Activated CD4-positive, alpha-beta memory T cell treated with anti-CD3 and anti-CD28 coated beads, Interleukin-2, amount 10 ng/mL, durations not matched to agents 7 days and 5 days (primary cell): ENCODE measurements around the gene CNST. TPM values are rescaled to one million over a fixed set of nuclear protein-coding genes. Genes with fewer than 3 reads are reported as not detected.
"Not testable (repeated sequence)": the region's sequence is repeated elsewhere in the genome, so short reads cannot be mapped to it uniquely, and the experiment has no call there.

Source experiments
- CTCF ChIA-PET: fragments of 350-600 bp; sonication (Branson Sonifier 250); formaldehyde crosslinking; loops from one replicate; lab custom pipeline; 2021; ENCODE audit warnings: antibody characterized with exemption, inconsistent platforms; lab: Charles Lee
- POLR2A ChIA-PET: fragments of 350-600 bp; sonication (Branson Sonifier 250); formaldehyde crosslinking; loops from one replicate; lab custom pipeline; 2021; ENCODE audit warnings: antibody characterized with exemption; lab: Charles Lee
- DNase-seq: peaks from one replicate; pipeline ENCODE4 v3.0.0-alpha.2; 2020
- H3K27ac Mint-ChIP-seq: one replicate; pipeline ENCODE4 v1.8.0; 2021; ENCODE audit warnings: mild to moderate bottlenecking, mixed read lengths
- H3K27me3 Mint-ChIP-seq: one replicate; pipeline ENCODE4 v1.8.0; 2021; ENCODE audit warnings: mixed read lengths
- H3K36me3 Mint-ChIP-seq: one replicate; pipeline ENCODE4 v1.8.0; 2021; ENCODE audit warnings: low read depth, mixed read lengths
- H3K4me1 Mint-ChIP-seq: one replicate; pipeline ENCODE4 v1.8.0; 2021; ENCODE audit warnings: mixed read lengths
- H3K4me3 Mint-ChIP-seq: one replicate; pipeline ENCODE4 v1.8.0; 2021; ENCODE audit warnings: mild to moderate bottlenecking, mixed read lengths
- H3K9me3 Mint-ChIP-seq: one replicate; pipeline ENCODE4 v1.8.0; 2021; ENCODE audit warnings: mixed read lengths
- total RNA-seq, 2 experiments: library from RNA; stranded (reverse); gene quantifications; one replicate each; pipeline ENCODE4 v1.2.3, GENCODE V29; 2021

The CNST gene
- total RNA-seq, 2 experiments from 2014 or later, result 36.2 to 39.3 TPM

GRCh38 chr1:246698466-246699094, 132.3 kb downstream of the CNST start:
- H3K27ac Mint-ChIP-seq, result no peak overlapping the region
- DNase-seq, result no peak

GRCh38 chr1:246699095-246699735, 133.0 kb downstream of the CNST start:
- Mint-ChIP-seq H3K27me3 (no peaks in the 10 kb centered on the region), H3K4me3 (peak overlapping the region; percentile 0), H3K9me3 (peaks cover 8% of the 10 kb centered on the region), H3K4me1 (peaks cover 6% of the 10 kb centered on the region), H3K36me3 (no peaks in the 10 kb centered on the region), H3K27ac (no peak overlapping the region)
- CTCF ChIA-PET, result interaction anchor here (0.7 to 2.4 kb wide), 5 partner anchors 10 to 616 kb away, joined by 3 to 6 read pairs (median 4); no protein-coding TSS in a partner anchor
- POLR2A ChIA-PET, result no interaction called here
- peak; percentile 87 for DNase-seq

More at GRCh38 chr1:246698466-246699094, 132.3 kb downstream of the CNST start:
- Mint-ChIP-seq H3K4me3 (peak overlapping the region; percentile 0), H3K4me1 (peaks cover 6% of the 10 kb centered on the region), H3K9me3 (peaks cover 12% of the 10 kb centered on the region), H3K27me3 (no peaks in the 10 kb centered on the region), H3K36me3 (no peaks in the 10 kb centered on the region)
- CTCF ChIA-PET, result interaction anchor here (1.1 kb wide), 1 partner anchor 201 kb away, joined by 5 read pairs; no protein-coding TSS in a partner anchor
- POLR2A ChIA-PET, result no interaction called here

- Mint-ChIP-seq H3K4me1 (peaks cover 14% of the 10 kb centered on the region), H3K27ac (no peak overlapping the region), H3K9me3 (no peaks in the 10 kb centered on the region), H3K36me3 (no peaks in the 10 kb centered on the region), H3K4me3 (no peak overlapping the region), H3K27me3 (no peaks in the 10 kb centered on the region)
- CTCF ChIA-PET, result no interaction called here
- DNase-seq, result no peak
- POLR2A ChIA-PET, result no interaction called here
Measured at GRCh38 chr1:246703581-246703980, 137.3 kb downstream of the CNST start.

GRCh38 chr1:246705368-246705767, 139.1 kb downstream of the CNST start:
- Mint-ChIP-seq H3K27me3 (peaks cover 3% of the 10 kb centered on the region), H3K9me3 (peaks cover 7% of the 10 kb centered on the region), H3K4me3 (no peak overlapping the region), H3K4me1 (peaks cover 17% of the 10 kb centered on the region), H3K27ac (no peak overlapping the region), H3K36me3 (peaks cover 6% of the 10 kb centered on the region)
- CTCF ChIA-PET, result interaction anchor here (0.7 kb wide), 1 partner anchor 660 kb away, joined by 4 read pairs; no protein-coding TSS in a partner anchor
- POLR2A ChIA-PET, result no interaction called here
- no peak for DNase-seq

- Mint-ChIP-seq H3K4me1 (peaks cover 17% of the 10 kb centered on the region), H3K4me3 (no peak overlapping the region), H3K27ac (no peak overlapping the region), H3K36me3 (peaks cover 8% of the 10 kb centered on the region), H3K9me3 (peaks cover 19% of the 10 kb centered on the region), H3K27me3 (peaks cover 12% of the 10 kb centered on the region)
- ChIA-PET CTCF (interaction anchor here (1.2 to 1.6 kb wide), 2 partner anchors 12 to 19 kb away, joined by 3 read pairs; no protein-coding TSS in a partner anchor), POLR2A (interaction anchor here (1.4 kb wide), 1 partner anchor 23 kb away, joined by 3 read pairs; no protein-coding TSS in a partner anchor)
- no peak for DNase-seq
Measured at GRCh38 chr1:246708166-246708565, 141.9 kb downstream of the CNST start.

- peaks cover 12% of the 10 kb centered on the region for H3K27me3 Mint-ChIP-seq
- peaks cover 19% of the 10 kb centered on the region for H3K9me3 Mint-ChIP-seq
- ChIA-PET CTCF (interaction anchor here (1.1 to 1.6 kb wide), 3 partner anchors 19 to 36 kb away, joined by 3 read pairs; no protein-coding TSS in a partner anchor), POLR2A (interaction anchor here (1.4 kb wide), 1 partner anchor 22 kb away, joined by 3 read pairs; no protein-coding TSS in a partner anchor)
- DNase-seq, result no peak
- H3K4me3 Mint-ChIP-seq, result no peak overlapping the region
- no peak overlapping the region for H3K27ac Mint-ChIP-seq
- peaks cover 8% of the 10 kb centered on the region for H3K36me3 Mint-ChIP-seq
- peaks cover 17% of the 10 kb centered on the region for H3K4me1 Mint-ChIP-seq
Measured at GRCh38 chr1:246709196-246709595, 142.9 kb downstream of the CNST start.

- no peak overlapping the region for H3K27ac Mint-ChIP-seq
- no peak for DNase-seq
- ChIA-PET CTCF (interaction anchor here (1.1 kb wide), 2 partner anchors 18 to 36 kb away, joined by 3 read pairs; no protein-coding TSS in a partner anchor), POLR2A (no interaction called here)
- H3K9me3 Mint-ChIP-seq, result peaks cover 19% of the 10 kb centered on the region
- H3K27me3 Mint-ChIP-seq, result peaks cover 12% of the 10 kb centered on the region
- peaks cover 8% of the 10 kb centered on the region for H3K36me3 Mint-ChIP-seq
- peaks cover 17% of the 10 kb centered on the region for H3K4me1 Mint-ChIP-seq
- no peak overlapping the region for H3K4me3 Mint-ChIP-seq
Measured at GRCh38 chr1:246709835-246710234, 143.6 kb downstream of the CNST start.

GRCh38 chr1:246711548-246712003, 145.3 kb downstream of the CNST start:
- peaks cover 19% of the 10 kb centered on the region for H3K9me3 Mint-ChIP-seq
- CTCF ChIA-PET, result no interaction called here
- POLR2A ChIA-PET, result no interaction called here
- H3K27ac Mint-ChIP-seq, result no peak overlapping the region
- H3K4me1 Mint-ChIP-seq, result peaks cover 17% of the 10 kb centered on the region
- peaks cover 16% of the 10 kb centered on the region for H3K27me3 Mint-ChIP-seq
- peaks cover 8% of the 10 kb centered on the region for H3K36me3 Mint-ChIP-seq
- no peak overlapping the region for H3K4me3 Mint-ChIP-seq
- DNase-seq, result no peak

- peaks cover 19% of the 10 kb centered on the region for H3K9me3 Mint-ChIP-seq
- POLR2A ChIA-PET, DNase-seq, H3K4me3 Mint-ChIP-seq, H3K36me3 Mint-ChIP-seq, CTCF ChIA-PET, H3K27ac Mint-ChIP-seq: not testable (repeated sequence)
- peaks cover 16% of the 10 kb centered on the region for H3K4me1 Mint-ChIP-seq
- H3K27me3 Mint-ChIP-seq, result peaks cover 21% of the 10 kb centered on the region
Measured at GRCh38 chr1:246712428-246712827, 146.2 kb downstream of the CNST start.

Other genes with a start within 250 kb of the CNST start
- 10 to 100 TPM; 15.5 to 18.7 TPM for gene SMYD3, start 59.2 kb upstream of the CNST start, total RNA-seq
- 1 to 10 TPM; 7.4 to 9.0 TPM for gene TFB2M, start 195 bp upstream of the CNST start, total RNA-seq
- 1 to 10 TPM; 7.7 to 8.1 TPM for gene SCCPDH, start 158.0 kb downstream of the CNST start, total RNA-seq